Measurements from ENCODE around the gene TNFRSF13B.
"Not testable (repeated sequence)": the region's sequence is repeated elsewhere in the genome, so short reads cannot be mapped to it uniquely, and the experiment has no call there.

TNFRSF13B gene

GRCh38 chr17:16980061-16980460, 8.1 kb upstream of the TNFRSF13B start:
- Histone ChIP-seq H3K79me1 (ENCODE audit: low read length) (peaks cover 12% of the 10 kb centered on the region), H3K4ac (ENCODE audit: low read depth, low read length) (no peak overlapping the region), H2BK12ac (ENCODE audit: low read length) (peak overlapping the region; percentile 56), H3K9ac (ENCODE audit: low read length) (no peak overlapping the region), H3K4me1 (ENCODE audit: control insufficient read depth in 1 of 2, insufficient read depth in 2 of 2, low read length in 2 of 2) (peaks cover 19 to 20% of the 10 kb centered on the region in 2 experiments), H4K8ac (ENCODE audit: low read depth, low read length) (no peak overlapping the region), H3K27me3 (ENCODE audit: insufficient read depth, low read length) (no peaks in the 10 kb centered on the region), H4K12ac (ENCODE audit: low read depth, low read length) (no peak overlapping the region), H3K23ac (ENCODE audit: low read length) (no peak overlapping the region), H3K9me3 (ENCODE audit: insufficient read depth, low read depth, low read length) (no peaks in the 10 kb centered on the region), H3K18ac (ENCODE audit: low read length) (no peak overlapping the region), H3K4me2 (ENCODE audit: low read length) (no peak overlapping the region), H2AK5ac (ENCODE audit: low read length) (no peak overlapping the region), H2AFZ (ENCODE audit: insufficient read depth, low read length, poor library complexity) (no peak overlapping the region), H3K79me2 (ENCODE audit: control insufficient read depth, insufficient read depth, low read length, poor library complexity) (no peaks in the 10 kb centered on the region), H3K27ac (ENCODE audit: low read depth, low read length) (no peak overlapping the region), H3K14ac (ENCODE audit: low read length) (no peak overlapping the region), H3K4me3 (ENCODE audit: low read depth, low read length) (no peak overlapping the region), H3K36me3 (ENCODE audit: control insufficient read depth in 1 of 2, insufficient read depth in 2 of 2, low read length in 2 of 2) (no peaks in the 10 kb centered on the region), H2BK120ac (ENCODE audit: insufficient read depth, low read length, poor library complexity) (no peak overlapping the region), H4K91ac (ENCODE audit: low read depth, low read length) (peak overlapping the region; percentile 41), H2BK5ac (ENCODE audit: low read depth, low read length, poor library complexity) (no peak overlapping the region)
- WGBS (ENCODE audit: extremely low coverage, insufficient coverage, insufficient read length) = no CpG with 5 or more reads among the region's 8 CpGs
- peak; percentile 27 to 66 for DNase-seq

DNA sequence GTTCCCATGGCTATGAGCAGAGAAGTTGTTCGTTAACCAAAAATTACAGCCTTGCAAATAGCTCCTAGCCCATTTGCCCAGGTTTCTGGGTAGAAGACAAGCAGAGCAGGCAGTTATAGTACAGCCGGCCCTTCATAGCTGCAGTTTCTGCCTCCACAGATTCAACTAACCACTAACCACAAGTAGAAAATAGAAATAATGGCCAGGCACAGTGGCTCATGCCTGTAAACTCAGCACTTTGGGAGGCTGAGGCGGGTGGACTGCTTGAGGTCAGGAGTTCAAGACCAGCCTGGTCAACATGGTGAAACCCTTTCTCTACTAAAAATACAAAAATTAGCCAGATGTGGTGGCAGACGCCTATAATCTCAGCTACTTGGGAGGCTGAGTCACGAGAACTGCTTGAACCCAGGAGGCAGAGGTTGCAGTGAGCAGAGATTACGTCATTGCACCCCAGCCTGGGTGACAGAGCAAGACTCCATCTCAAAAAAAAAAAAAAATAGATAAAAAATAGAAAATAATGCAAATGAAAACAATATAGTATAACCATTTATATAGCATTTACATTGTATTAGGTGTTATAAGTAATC, 7.4 kb upstream of the TNFRSF13B start:
- H3K79me2 ChIP-seq (ENCODE audit: control insufficient read depth, insufficient read depth, low read length, poor library complexity); H3K14ac ChIP-seq (ENCODE audit: low read length); H3K27ac ChIP-seq (ENCODE audit: low read depth, low read length); H2BK12ac ChIP-seq (ENCODE audit: low read length); H4K12ac ChIP-seq (ENCODE audit: low read depth, low read length); H4K91ac ChIP-seq (ENCODE audit: low read depth, low read length); H4K8ac ChIP-seq (ENCODE audit: low read depth, low read length); H2AK5ac ChIP-seq (ENCODE audit: low read length); H3K4me3 ChIP-seq (ENCODE audit: low read depth, low read length); H2BK120ac ChIP-seq (ENCODE audit: insufficient read depth, low read length, poor library complexity); H3K4me2 ChIP-seq (ENCODE audit: low read length); DNase-seq; H3K4ac ChIP-seq (ENCODE audit: low read depth, low read length); H3K9ac ChIP-seq (ENCODE audit: low read length); H3K23ac ChIP-seq (ENCODE audit: low read length); H2AFZ ChIP-seq (ENCODE audit: insufficient read depth, low read length, poor library complexity); H3K27me3 ChIP-seq (ENCODE audit: insufficient read depth, low read length); H3K36me3 ChIP-seq (ENCODE audit: control insufficient read depth in 1 of 2, insufficient read depth in 2 of 2, low read length in 2 of 2); H3K9me3 ChIP-seq (ENCODE audit: insufficient read depth, low read depth, low read length); H2BK5ac ChIP-seq (ENCODE audit: low read depth, low read length, poor library complexity); H3K18ac ChIP-seq (ENCODE audit: low read length): not testable (repeated sequence)
- WGBS (ENCODE audit: extremely low coverage, insufficient coverage, insufficient read length) = no CpG with 5 or more reads among the region's 6 CpGs
- H3K4me1 ChIP-seq (ENCODE audit: control insufficient read depth in 1 of 2, insufficient read depth in 2 of 2, low read length in 2 of 2) = peaks cover 19 to 20% of the 10 kb centered on the region in 2 experiments
- peaks cover 12% of the 10 kb centered on the region for H3K79me1 ChIP-seq (ENCODE audit: low read length)

DNA sequence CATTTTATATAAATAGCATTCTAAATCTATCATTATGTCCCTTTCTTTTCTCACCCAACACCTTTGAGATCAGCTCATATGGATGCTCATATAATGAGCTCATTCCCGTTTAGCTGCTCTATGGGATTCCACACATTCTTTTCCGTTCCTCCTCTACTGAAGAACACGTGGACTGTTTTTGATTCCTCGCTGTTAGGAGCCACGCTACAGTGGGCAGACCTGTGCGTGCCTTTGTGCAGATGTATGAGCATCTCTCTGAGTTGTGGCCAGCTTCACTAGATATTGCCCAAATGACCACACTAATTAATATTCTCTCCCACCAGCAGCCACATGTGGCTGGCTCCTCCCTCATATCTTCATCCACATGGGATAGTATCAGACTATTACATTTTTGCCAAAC, 6.0 kb upstream of the TNFRSF13B start:
- Histone ChIP-seq H3K79me2 (ENCODE audit: control insufficient read depth, insufficient read depth, low read length, poor library complexity) (no peaks in the 10 kb centered on the region), H2AFZ (ENCODE audit: insufficient read depth, low read length, poor library complexity) (no peak overlapping the region), H3K36me3 (ENCODE audit: control insufficient read depth in 1 of 2, insufficient read depth in 2 of 2, low read length in 2 of 2) (no peaks in the 10 kb centered on the region), H2BK120ac (ENCODE audit: insufficient read depth, low read length, poor library complexity) (no peak overlapping the region), H4K12ac (ENCODE audit: low read depth, low read length) (no peak overlapping the region), H3K9me3 (ENCODE audit: insufficient read depth, low read depth, low read length) (no peaks in the 10 kb centered on the region), H3K23ac (ENCODE audit: low read length) (no peak overlapping the region), H3K4me2 (ENCODE audit: low read length) (no peak overlapping the region), H3K9ac (ENCODE audit: low read length) (no peak overlapping the region), H3K4ac (ENCODE audit: low read depth, low read length) (no peak overlapping the region), H2AK5ac (ENCODE audit: low read length) (no peak overlapping the region), H3K4me3 (ENCODE audit: low read depth, low read length) (no peak overlapping the region), H3K4me1 (ENCODE audit: control insufficient read depth in 1 of 2, insufficient read depth in 2 of 2, low read length in 2 of 2) (peaks cover 19 to 20% of the 10 kb centered on the region in 2 experiments), H4K8ac (ENCODE audit: low read depth, low read length) (no peak overlapping the region), H2BK12ac (ENCODE audit: low read length) (no peak overlapping the region), H3K14ac (ENCODE audit: low read length) (no peak overlapping the region), H3K27ac (ENCODE audit: low read depth, low read length) (peak overlapping the region; percentile 18), H3K18ac (ENCODE audit: low read length) (no peak overlapping the region), H4K91ac (ENCODE audit: low read depth, low read length) (no peak overlapping the region), H2BK5ac (ENCODE audit: low read depth, low read length, poor library complexity) (no peak overlapping the region), H3K27me3 (ENCODE audit: insufficient read depth, low read length) (no peaks in the 10 kb centered on the region), H3K79me1 (ENCODE audit: low read length) (peaks cover 12% of the 10 kb centered on the region)
- WGBS (ENCODE audit: extremely low coverage, insufficient coverage, insufficient read length) = no CpG with 5 or more reads among the region's 6 CpGs
- peak; percentile 27 to 70 for DNase-seq

DNA sequence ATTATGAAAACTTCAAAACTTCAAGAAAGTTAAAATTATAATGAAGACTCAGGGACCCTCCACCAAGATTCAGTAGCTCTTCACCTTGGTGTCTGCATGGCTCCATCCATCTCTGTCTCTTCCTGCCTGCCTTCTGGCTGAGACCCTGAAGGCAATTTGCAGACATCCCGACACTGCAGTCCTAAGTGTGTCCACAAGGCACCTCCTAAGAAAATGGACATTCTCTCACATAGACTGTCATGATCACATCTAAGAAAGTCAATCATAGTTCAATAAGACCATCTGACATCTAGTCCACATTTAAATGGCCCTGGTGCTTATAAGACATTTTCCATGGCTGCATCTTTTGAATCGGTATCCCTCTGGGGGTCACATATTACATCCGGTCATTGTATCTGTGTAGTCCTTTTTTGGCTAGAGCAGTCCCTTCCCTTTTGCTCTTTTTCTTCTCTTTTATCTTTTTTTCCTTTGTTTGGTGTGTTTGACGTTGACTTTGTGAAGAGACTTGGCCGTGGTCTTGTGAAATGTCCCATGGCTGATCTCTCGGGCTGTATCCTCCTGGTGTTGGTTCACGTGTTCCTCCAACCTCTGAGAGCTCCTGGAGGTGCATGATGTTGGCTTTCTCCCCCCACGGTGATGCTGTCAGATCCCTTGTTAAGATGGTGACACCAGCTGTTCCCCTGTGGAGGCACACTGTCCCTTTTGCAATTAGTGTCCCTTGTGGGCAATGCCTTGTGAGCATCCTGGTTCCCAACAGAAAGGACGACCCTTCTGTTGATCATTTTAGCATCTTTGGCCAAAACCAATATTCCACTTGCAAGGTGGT, 5.0 kb upstream of the TNFRSF13B start:
- Histone ChIP-seq H3K27me3 (ENCODE audit: insufficient read depth, low read length) (no peaks in the 10 kb centered on the region), H3K4me1 (ENCODE audit: control insufficient read depth in 1 of 2, insufficient read depth in 2 of 2, low read length in 2 of 2) (peaks cover 16 to 17% of the 10 kb centered on the region in 2 experiments), H2AFZ (ENCODE audit: insufficient read depth, low read length, poor library complexity) (no peak overlapping the region), H3K79me1 (ENCODE audit: low read length) (peaks cover 11% of the 10 kb centered on the region), H3K4me2 (ENCODE audit: low read length) (no peak overlapping the region), H2AK5ac (ENCODE audit: low read length) (no peak overlapping the region), H3K4ac (ENCODE audit: low read depth, low read length) (no peak overlapping the region), H2BK120ac (ENCODE audit: insufficient read depth, low read length, poor library complexity) (peak overlapping the region; percentile 44), H3K14ac (ENCODE audit: low read length) (no peak overlapping the region), H2BK12ac (ENCODE audit: low read length) (peak overlapping the region; percentile 80), H4K8ac (ENCODE audit: low read depth, low read length) (no peak overlapping the region), H3K79me2 (ENCODE audit: control insufficient read depth, insufficient read depth, low read length, poor library complexity) (no peaks in the 10 kb centered on the region), H3K18ac (ENCODE audit: low read length) (no peak overlapping the region), H3K4me3 (ENCODE audit: low read depth, low read length) (no peak overlapping the region), H3K27ac (ENCODE audit: low read depth, low read length) (no peak overlapping the region), H3K9me3 (ENCODE audit: insufficient read depth, low read depth, low read length) (no peaks in the 10 kb centered on the region), H4K91ac (ENCODE audit: low read depth, low read length) (peak overlapping the region; percentile 20), H4K12ac (ENCODE audit: low read depth, low read length) (no peak overlapping the region), H3K23ac (ENCODE audit: low read length) (no peak overlapping the region), H2BK5ac (ENCODE audit: low read depth, low read length, poor library complexity) (no peak overlapping the region), H3K9ac (ENCODE audit: low read length) (no peak overlapping the region), H3K36me3 (ENCODE audit: control insufficient read depth in 1 of 2, insufficient read depth in 2 of 2, low read length in 2 of 2) (no peaks in the 10 kb centered on the region)
- no CpG with 5 or more reads among the region's 9 CpGs for WGBS (ENCODE audit: extremely low coverage, insufficient coverage, insufficient read length)
- DNase-seq = no peak

Measured in trophoblast cell (in vitro differentiated cells and primary cell).